Nucleus accumbens (tissue), 56 donors: ENCODE measurements around the gene DDI2.
"Not testable (repeated sequence)": the region's sequence is repeated elsewhere in the genome, so short reads cannot be mapped to it uniquely, and the experiment has no call there.

Experiments
- DNase-seq, 56 donors: peaks; one replicate each; lab custom pipeline; 2025; lab: John Stamatoyannopoulos, UW

DDI2 gene

DNA sequence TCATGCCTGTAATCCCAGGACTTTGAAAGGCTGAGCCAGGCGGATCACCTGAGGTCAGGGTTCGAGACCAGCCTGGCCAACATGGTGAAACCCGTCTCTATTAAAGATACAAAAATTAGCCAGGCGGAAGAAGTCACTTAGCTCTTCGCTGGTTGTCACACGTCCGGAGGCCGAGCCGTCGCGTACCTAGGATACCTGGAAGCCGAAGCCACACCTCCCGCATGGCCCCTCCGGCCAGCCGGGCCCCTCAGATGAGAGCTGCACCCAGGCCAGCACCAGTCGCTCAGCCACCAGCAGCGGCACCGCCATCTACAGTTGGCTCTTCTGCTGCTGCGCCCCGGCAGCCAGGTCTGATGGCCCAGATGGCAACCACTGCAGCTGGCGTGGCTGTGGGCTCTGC is 12.9 kb upstream of the DDI2 start:
- not testable (repeated sequence) for DNase-seq

GRCh38 chr1:15605398-15606383 is 11.6 kb upstream of the DDI2 start:
- DNase-seq, result no peak

DNA sequence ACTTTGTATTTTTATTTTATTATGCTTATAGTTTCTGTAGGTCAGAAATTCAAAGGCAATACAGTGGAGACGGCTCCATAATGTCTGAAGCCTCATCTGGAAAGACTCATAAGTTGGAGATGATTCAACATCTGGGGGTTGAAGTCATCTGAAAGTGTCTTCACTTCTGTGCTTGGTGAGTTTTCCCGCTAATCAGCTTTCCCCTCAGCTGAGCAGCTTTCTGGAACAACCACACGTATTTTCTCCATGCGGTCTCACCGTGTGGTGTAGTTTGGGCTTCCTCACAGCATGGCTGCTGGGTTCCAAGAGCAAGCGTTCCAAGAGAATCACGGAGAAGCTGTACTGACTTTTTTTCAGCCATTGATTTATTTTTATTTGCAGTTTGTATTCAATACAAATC is 7.6 kb upstream of the DDI2 start:
- no peak for DNase-seq

DNA sequence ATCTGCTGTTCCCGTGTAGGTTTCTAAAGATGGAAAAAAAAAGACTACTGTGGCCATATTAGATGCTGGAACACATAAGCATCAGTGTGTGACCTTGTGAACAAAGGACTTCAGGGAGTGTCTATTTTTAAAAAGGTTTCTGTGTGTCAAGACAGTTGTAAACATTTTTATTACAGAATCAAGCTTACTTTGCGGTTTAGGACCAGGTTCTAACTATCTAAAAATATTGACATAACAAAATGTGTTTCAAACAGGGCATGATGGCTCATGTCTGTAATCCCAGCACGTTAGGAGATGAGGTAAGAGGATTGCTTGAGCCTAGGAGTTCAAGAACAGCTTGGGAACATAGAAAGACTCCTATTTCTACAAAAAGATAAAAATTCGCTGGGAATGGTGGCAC is 7.1 kb upstream of the DDI2 start:
- DNase-seq, result no peak

DNA sequence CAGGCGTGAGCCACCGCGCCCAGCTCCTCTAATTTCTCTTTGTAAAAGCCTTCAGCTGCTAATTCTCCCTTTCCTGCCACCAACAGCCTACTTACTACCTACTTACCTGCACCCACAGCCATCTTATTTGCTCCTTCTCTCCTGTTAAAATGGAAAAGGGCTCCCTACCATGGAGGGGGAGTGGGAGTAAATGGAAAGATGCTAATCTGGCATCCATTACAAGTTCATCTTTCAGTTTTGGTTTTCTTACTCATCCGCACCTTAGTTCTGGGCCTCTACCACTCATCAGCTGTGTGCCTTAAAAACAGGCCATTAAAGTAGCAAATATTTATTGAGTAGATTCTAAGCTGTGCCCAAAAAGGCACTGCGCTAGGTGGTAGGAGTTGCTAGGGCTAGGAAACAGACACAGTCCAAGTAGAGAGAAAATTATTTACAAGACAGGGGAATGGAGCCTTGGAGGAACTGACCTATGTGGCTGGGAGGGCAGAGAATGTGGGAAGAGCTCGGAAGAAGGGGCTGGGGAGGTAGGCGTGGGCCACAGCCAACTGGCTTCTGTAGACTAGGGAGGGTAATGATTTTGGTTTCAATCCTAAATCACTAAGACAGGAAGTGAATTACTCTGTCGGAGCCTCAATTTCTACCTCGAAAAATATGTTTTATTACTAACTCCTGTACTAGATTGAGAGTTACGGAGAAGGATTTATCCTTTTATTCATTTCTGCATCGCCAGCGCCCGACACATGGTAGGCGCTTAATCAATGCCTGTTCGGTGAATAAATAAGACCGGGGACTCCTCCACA is 685 bp upstream of the DDI2 start:
- DNase-seq, result peak in 10 of 56 donors; percentile 6 to 48 (median 36)

DNA sequence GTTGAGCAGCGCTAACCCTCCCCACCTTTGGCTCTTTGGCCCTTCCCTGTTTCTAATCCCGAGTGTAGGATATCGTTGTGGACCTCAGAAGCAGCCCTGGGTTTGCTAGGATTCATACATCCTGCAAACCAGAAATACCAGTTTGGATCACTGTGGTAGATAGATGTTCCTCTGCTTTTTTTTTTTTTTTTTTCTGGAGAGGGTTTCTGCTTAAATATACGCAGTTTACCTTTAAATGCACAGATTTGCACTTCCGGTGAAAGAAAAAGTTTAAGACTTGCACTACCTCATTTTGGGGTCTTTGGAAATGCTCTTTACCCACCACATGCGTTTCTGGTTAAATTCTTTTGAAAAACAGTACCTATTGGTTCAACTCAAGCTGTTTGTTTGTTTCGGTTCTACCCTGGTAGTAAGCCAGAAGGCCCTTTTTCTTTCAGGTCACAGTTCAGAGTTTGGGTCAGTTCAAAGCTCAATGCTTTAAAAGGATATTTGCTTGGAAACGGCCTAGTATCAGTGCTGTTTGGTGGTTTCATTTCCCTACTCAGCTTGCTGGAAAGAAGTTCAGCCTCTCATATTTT is 908 bp downstream of the DDI2 start:
- DNase-seq, result no peak

GRCh38 chr1:15618655-15619525 is 1.6 kb downstream of the DDI2 start:
- DNase-seq, result no peak

GRCh38 chr1:15620155-15620545 is 2.9 kb downstream of the DDI2 start:
- DNase-seq, result no peak

GRCh38 chr1:15620902-15621682 is 3.8 kb downstream of the DDI2 start:
- no peak for DNase-seq

DNA sequence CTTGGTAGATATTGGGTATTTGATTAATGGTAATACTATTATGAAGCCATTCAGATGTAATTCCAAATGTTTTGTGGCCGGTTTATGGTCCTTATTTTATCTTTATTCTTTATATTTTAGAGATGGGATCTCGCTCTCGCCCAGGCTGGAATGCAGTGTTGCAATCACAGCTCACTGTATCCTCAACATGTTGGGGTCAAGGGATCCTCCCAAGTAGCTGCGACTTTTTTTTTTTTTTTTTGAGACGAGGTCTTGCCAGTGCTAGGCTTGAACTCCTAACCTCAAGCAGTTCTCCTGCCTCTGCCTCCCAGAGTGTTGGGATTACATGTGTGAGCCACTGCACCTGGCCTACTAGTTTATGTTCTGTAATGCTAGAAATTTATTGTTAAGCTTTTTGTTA is 4.7 kb downstream of the DDI2 start:
- DNase-seq, result no peak

- no peak for DNase-seq
These were observed 5.6 kb downstream of the DDI2 start for GRCh38 chr1:15622712-15623373.

DNA sequence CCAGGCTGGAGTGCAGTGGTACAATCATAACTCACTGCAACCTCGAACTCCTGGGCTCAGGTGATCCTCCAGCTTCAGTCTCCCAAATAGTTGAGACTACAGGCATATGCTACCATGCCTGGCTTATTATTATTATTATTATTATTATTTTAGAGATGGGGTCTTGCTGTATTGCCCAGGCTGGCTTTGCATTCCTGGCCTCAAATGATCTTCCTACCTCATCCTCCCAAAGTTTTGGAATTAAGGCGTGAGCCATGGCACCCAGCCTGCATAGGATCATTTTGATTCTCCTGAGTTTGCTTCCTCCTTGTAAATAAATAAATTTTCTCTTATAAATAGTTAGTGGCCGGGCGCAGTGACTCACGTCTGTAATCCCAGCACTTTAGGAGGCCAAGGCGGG is 6.2 kb downstream of the DDI2 start:
- no peak for DNase-seq

DNA sequence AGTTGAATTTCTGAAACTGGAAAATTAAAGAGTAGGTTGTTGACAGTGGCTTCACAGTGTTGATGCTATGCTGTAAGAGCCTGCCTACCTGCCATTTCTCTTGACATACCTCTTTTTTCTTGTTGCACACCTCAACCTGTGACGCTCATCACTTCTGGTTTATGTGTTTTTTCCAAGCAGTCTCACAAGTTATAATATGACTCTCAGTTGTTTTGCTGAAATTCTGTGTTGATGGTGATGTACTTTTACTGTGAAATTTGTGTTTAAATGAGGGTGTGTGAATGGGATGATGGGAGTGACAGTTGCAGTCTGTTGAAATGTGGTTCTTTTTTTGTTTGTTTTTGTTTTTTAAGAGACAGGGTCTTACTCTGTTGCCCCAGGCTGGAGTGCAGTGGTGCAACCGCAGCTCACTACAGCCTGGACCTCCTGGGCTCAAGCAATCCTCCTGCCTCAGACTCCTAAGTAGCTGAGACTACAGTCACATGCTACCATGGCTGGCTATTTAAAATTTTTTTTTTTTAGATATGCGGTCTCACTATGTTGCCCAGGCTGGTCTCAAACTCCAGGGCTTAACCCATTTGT is 7.0 kb downstream of the DDI2 start:
- no peak for DNase-seq

GRCh38 chr1:15625056-15625917 is 8.0 kb downstream of the DDI2 start:
- no peak for DNase-seq

GRCh38 chr1:15626269-15626950 is 9.2 kb downstream of the DDI2 start:
- DNase-seq, result peak in 1 of 56 donors; percentile 1

DNA sequence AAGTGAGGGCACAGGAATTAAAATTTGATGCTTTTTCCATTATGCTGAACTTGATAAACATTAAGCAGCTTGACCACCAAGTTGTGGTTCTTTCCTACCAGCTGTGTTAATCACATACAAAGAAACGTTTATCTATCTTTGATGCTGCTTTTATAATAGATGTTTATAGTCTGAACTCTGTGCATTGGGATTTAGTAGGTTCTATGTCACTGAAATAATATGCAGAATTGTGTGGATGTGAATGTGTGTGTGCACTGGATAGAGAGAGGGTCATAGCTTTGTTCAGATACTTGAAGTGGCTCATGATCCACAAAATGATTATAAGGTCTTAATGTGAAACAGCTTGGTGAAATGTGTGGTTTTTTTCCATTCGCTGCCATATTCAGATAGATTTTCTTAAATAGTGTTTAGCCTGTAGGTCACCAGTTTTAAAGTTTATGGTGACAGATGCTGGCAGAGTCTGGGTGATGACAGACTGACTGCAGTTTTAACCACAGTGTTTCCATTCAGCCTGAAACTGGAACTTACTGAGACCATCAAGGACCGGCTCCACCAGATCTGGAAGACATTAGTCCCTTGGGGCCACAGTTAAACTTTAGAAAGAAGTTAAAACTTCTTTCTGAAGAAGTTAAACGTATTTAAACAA is 10.2 kb downstream of the DDI2 start:
- DNase-seq, result no peak
